Tibial nerve (tissue), 4 donors: ENCODE data around the gene ALDH6A1. TPM values are rescaled to one million over a fixed set of nuclear protein-coding genes. Genes with fewer than 3 reads are reported as not detected.

Experiments
- DNase-seq, 2 donors: peaks; one replicate each; pipeline ENCODE4 v3.0.0-alpha.2; 2019; ENCODE audit warnings: low spot score in 2 of 2
- H3K27ac ChIP-seq, 4 donors: fragments of 200-600 bp; sonication (generic) in 3 of 4; one replicate each; pipeline ENCODE4 v1.5.1; 2017 to 2019; ENCODE audit warnings: mild to moderate bottlenecking in 1 of 4
- H3K27me3 ChIP-seq, 2 donors: fragments of 200-600 bp; sonication (generic) in 1 of 2; one replicate each; pipeline versions ENCODE4 v1.5.1 to v1.6.0; 2017 to 2019
- H3K36me3 ChIP-seq, 3 donors: fragments of 200-600 bp; sonication (generic); one replicate each; pipeline ENCODE4 v1.5.1; 2018 to 2019
- H3K4me1 ChIP-seq, 4 donors: fragments of 200-600 bp; sonication (generic) in 3 of 4; one replicate each; pipeline ENCODE4 v1.5.1; 2017 to 2019
- H3K4me3 ChIP-seq, 4 donors: fragments of 200-600 bp; sonication (generic) in 3 of 4; one replicate each; pipeline ENCODE4 v1.5.1; 2017 to 2019; ENCODE audit warnings: mild to moderate bottlenecking in 1 of 4, moderate library complexity in 1 of 4
- H3K9me3 ChIP-seq, 4 donors: fragments of 200-600 bp; sonication (generic) in 3 of 4; one replicate each; pipeline ENCODE4 v1.5.1; 2017 to 2019
- CTCF ChIP-seq, 5 experiments: fragments of 200-600 bp in 3 of 5; fragments of 450-650 bp in 2 of 5; sonication (generic) in 3 of 5; IDR thresholded peaks; one replicate each; pipeline ENCODE4 v1.5.1; 2016 to 2019; ENCODE audit warnings: antibody characterized with exemption in 5 of 5, mild to moderate bottlenecking in 3 of 5, moderate library complexity in 2 of 5
- EP300 ChIP-seq, 2 donors: sonication (generic); formaldehyde crosslinking; IDR thresholded peaks; one replicate each; pipeline ENCODE4 v1.6.1; 2017; ENCODE audit warnings: antibody characterized with exemption in 2 of 2, mild to moderate bottlenecking in 1 of 2
- POLR2A ChIP-seq, 2 donors: fragments of 450-650 bp; IDR thresholded peaks; one replicate each; pipeline ENCODE4 v1.6.1; 2017; ENCODE audit warnings: antibody characterized with exemption in 2 of 2, mild to moderate bottlenecking in 2 of 2, moderate library complexity in 2 of 2
- WGBS, 2 donors: methylation state at CpG; one replicate each; pipeline ENCODE4 v1.1.5; 2018; 5-methylcytosine and 5-hydroxymethylcytosine counted together
- total RNA-seq, 4 donors: library from RNA; depleted of rRNA; stranded (reverse); fragments of >200 nt; gene quantifications; one replicate each; pipeline ENCODE4 v1.1.0, GENCODE V29; 2016

Gene ALDH6A1
- total RNA-seq, 4 donors from 2014 or later = 40.5 to 95.7 (median 75.3) TPM

GRCh38 chr14:74083784-74084276 lies 423 bp downstream of the ALDH6A1 start:
- peak in 1 of 2 donors; percentile 6 for DNase-seq
- Histone ChIP-seq H3K9me3 (no peaks in the 10 kb centered on the region), H3K27me3 (no peaks in the 10 kb centered on the region), H3K4me1 (peaks cover 0 to 47% (median 19%) of the 10 kb centered on the region in 4 donors), H3K4me3 (peak overlapping the region; percentile 77 to 98 (median 83)), H3K36me3 (no peaks in the 10 kb centered on the region), H3K27ac (peak overlapping the region; percentile 95 to 100 (median 98))
- TF ChIP-seq EP300 (IDR thresholded peaks at IDR 0.05) (no peak), CTCF (IDR thresholded peaks at IDR 0.05) (no peak), POLR2A (IDR thresholded peaks at IDR 0.05) (no peak)
- 0 to 1% methylated on average over 15 of the region's 15 CpGs for WGBS, 2 donors

GRCh38 chr14:74083161-74083560 lies 1.1 kb downstream of the ALDH6A1 start:
- DNase-seq = no peak
- H3K27me3 ChIP-seq = no peaks in the 10 kb centered on the region
- peak overlapping the region; percentile 95 to 100 (median 98) for H3K27ac ChIP-seq
- TF ChIP-seq EP300 (IDR thresholded peaks at IDR 0.05) = no peak
- TF ChIP-seq CTCF (IDR thresholded peaks at IDR 0.05) = no peak
- TF ChIP-seq POLR2A (IDR thresholded peaks at IDR 0.05) = no peak
- no peaks in the 10 kb centered on the region for H3K9me3 ChIP-seq
- 77 to 78% methylated on average over 3 of the region's 3 CpGs for WGBS, 2 donors
- peaks cover 0 to 47% (median 19%) of the 10 kb centered on the region in 4 donors for H3K4me1 ChIP-seq
- peaks cover 0 to 4% (median 0%) of the 10 kb centered on the region in 3 donors for H3K36me3 ChIP-seq
- H3K4me3 ChIP-seq = peak overlapping the region; percentile 77 to 98 (median 83)

- Histone ChIP-seq H3K27me3 (no peaks in the 10 kb centered on the region), H3K27ac (peak overlapping the region in 2 of 4 donors; percentile 14 to 50), H3K9me3 (no peaks in the 10 kb centered on the region), H3K4me1 (peaks cover 0 to 44% (median 19%) of the 10 kb centered on the region in 4 donors), H3K36me3 (peaks cover 0 to 11% (median 0%) of the 10 kb centered on the region in 3 donors), H3K4me3 (no peak overlapping the region)
- no peak for DNase-seq
- 89 to 94% methylated on average over 3 of the region's 3 CpGs for WGBS, 2 donors
- TF ChIP-seq POLR2A (IDR thresholded peaks at IDR 0.05) = no peak
- TF ChIP-seq EP300 (IDR thresholded peaks at IDR 0.05) = no peak
- no peak for TF ChIP-seq CTCF (IDR thresholded peaks at IDR 0.05)
Measured at GRCh38 chr14:74081491-74081890, 2.8 kb downstream of the ALDH6A1 start.

- no peak for TF ChIP-seq POLR2A (IDR thresholded peaks at IDR 0.05)
- TF ChIP-seq CTCF (IDR thresholded peaks at IDR 0.05) = no peak
- no peak for TF ChIP-seq EP300 (IDR thresholded peaks at IDR 0.05)
Measured at GRCh38 chr14:74080820-74081460, 3.3 kb downstream of the ALDH6A1 start.

GRCh38 chr14:74077401-74077800 lies 6.9 kb downstream of the ALDH6A1 start:
- H3K27ac ChIP-seq = no peak overlapping the region
- TF ChIP-seq CTCF (IDR thresholded peaks at IDR 0.05) = no peak
- TF ChIP-seq EP300 (IDR thresholded peaks at IDR 0.05) = no peak
- no peak for TF ChIP-seq POLR2A (IDR thresholded peaks at IDR 0.05)
- no peak overlapping the region for H3K4me3 ChIP-seq
- no peaks in the 10 kb centered on the region for H3K9me3 ChIP-seq
- no peaks in the 10 kb centered on the region for H3K27me3 ChIP-seq
- H3K36me3 ChIP-seq = peaks cover 0 to 41% (median 2%) of the 10 kb centered on the region in 3 donors
- H3K4me1 ChIP-seq = peaks cover 0 to 17% (median 3%) of the 10 kb centered on the region in 4 donors
- no peak for DNase-seq
- WGBS, 2 donors = 62 to 71% methylated on average over 1 of the region's 1 CpG

More at GRCh38 chr14:74080820-74081460, 3.3 kb downstream of the ALDH6A1 start:
- H3K36me3 ChIP-seq = peaks cover 0 to 15% (median 0%) of the 10 kb centered on the region in 3 donors
- peak overlapping the region in 2 of 4 donors; percentile 14 to 50 for H3K27ac ChIP-seq
- peaks cover 0 to 38% (median 18%) of the 10 kb centered on the region in 4 donors for H3K4me1 ChIP-seq
- WGBS, 2 donors = 52 to 60% methylated on average over 4 of the region's 4 CpGs
- H3K4me3 ChIP-seq = no peak overlapping the region
- DNase-seq = no peak
- no peaks in the 10 kb centered on the region for H3K9me3 ChIP-seq
- no peaks in the 10 kb centered on the region for H3K27me3 ChIP-seq
